Endothelial cell of umbilical vein (primary cell): Measurements from ENCODE around the gene CMTR1. TPM values are rescaled to one million over a fixed set of nuclear protein-coding genes. Genes with fewer than 3 reads are reported as not detected.

Source experiments
- BruUV-seq: library from RNA; stranded (reverse); fragments of 400-500 nt; replicated peaks from 2 replicates; lab custom pipeline; 2021; lab: Mats Ljungman, UMichigan
- CTCF ChIA-PET: fragments of 300-600, 350-600 bp; sonication (Branson Sonifier 250); formaldehyde crosslinking; loops from one replicate; lab custom pipeline; 2021; ENCODE audit warnings: antibody characterized with exemption, inconsistent platforms; lab: Charles Lee
- POLR2A ChIA-PET: fragments of 300-600, 350-600 bp; sonication (Branson Sonifier 250); formaldehyde crosslinking; loops from one replicate; lab custom pipeline; 2021; ENCODE audit warnings: antibody characterized with exemption, inconsistent platforms; lab: Charles Lee
- DNase-seq: peaks from one replicate; pipeline ENCODE4 v3.0.0-alpha.2; 2011; ENCODE audit warnings: low read depth, low spot score
- FAIRE-seq: peaks from 2 replicates; lab custom pipeline; 2011; peaks lifted over from hg19 to GRCh38; lab: Jason Lieb, UNC
- H2AFZ ChIP-seq: 2 replicates; pipeline ENCODE4 v1.6.0; 2012; ENCODE audit warnings: low read depth, low read length, control low read depth, inconsistent platforms
- H3K27ac ChIP-seq: 2 replicates; pipeline ENCODE4 v1.5.1; 2011; ENCODE audit warnings: low read depth, mild to moderate bottlenecking, control low read depth, low read length, moderate library complexity; ENCODE audit not compliant: insufficient read depth
- H3K27me3 ChIP-seq, 2 experiments: 2 replicates each; pipeline versions ENCODE4 v1.6.0 to v1.6.1; 2011; ENCODE audit warnings: low read length in 2 of 2, mixed read lengths in 1 of 2; ENCODE audit not compliant: control insufficient read depth in 2 of 2, insufficient read depth in 2 of 2
- H3K36me3 ChIP-seq, 2 experiments: 2 replicates in 1 of 2; 3 replicates in 1 of 2; pipeline ENCODE4 v1.5.1; 2011; ENCODE audit warnings: low read length in 2 of 2, mild to moderate bottlenecking in 1 of 2, moderate library complexity in 1 of 2; ENCODE audit not compliant: control insufficient read depth in 2 of 2, insufficient read depth in 2 of 2; ENCODE audit errors: extremely low read depth in 1 of 2
- H3K4me1 ChIP-seq: 3 replicates; pipeline ENCODE4 v1.5.1; 2011; ENCODE audit warnings: mild to moderate bottlenecking, low read length; ENCODE audit not compliant: control insufficient read depth, insufficient read depth; ENCODE audit errors: extremely low read depth
- H3K4me2 ChIP-seq: 2 replicates; pipeline ENCODE4 v1.6.1; 2011; ENCODE audit warnings: low read length, control low read depth, mixed read lengths; ENCODE audit not compliant: insufficient read depth
- H3K4me3 ChIP-seq, 3 experiments: fragments of 200-600 bp in 1 of 3; sonication (generic), shearing (Covaris generic) in 1 of 3; replicated peaks in 1 of 3; 2 replicates each; pipeline ENCODE4 v1.5.1; 2011 to 2016; ENCODE audit warnings: control low read depth in 3 of 3, low read length in 3 of 3, mild to moderate bottlenecking in 2 of 3, inconsistent platforms in 1 of 3, low read depth in 1 of 3, moderate library complexity in 1 of 3; ENCODE audit not compliant: insufficient read depth in 1 of 3
- H3K79me2 ChIP-seq: 2 replicates; pipeline ENCODE4 v1.6.0; 2012; ENCODE audit warnings: low read length, inconsistent platforms; ENCODE audit not compliant: control insufficient read depth, insufficient read depth
- H3K9ac ChIP-seq: replicated peaks from 2 replicates; pipeline ENCODE3; 2011; ENCODE audit warnings: low read length, control low read depth; ENCODE audit not compliant: insufficient read depth; ENCODE audit errors: extremely low read depth
- H3K9me1 ChIP-seq: replicated peaks from 3 replicates; pipeline ENCODE4 v1.6.0; 2011; ENCODE audit warnings: mild to moderate bottlenecking, low read length; ENCODE audit not compliant: control insufficient read depth, insufficient read depth; ENCODE audit errors: extremely low read depth
- H3K9me3 ChIP-seq: replicated peaks from 2 replicates; pipeline ENCODE4 v1.5.1; 2012; ENCODE audit warnings: low read length, inconsistent platforms; ENCODE audit not compliant: control insufficient read depth, insufficient read depth
- H4K20me1 ChIP-seq: replicated peaks from 2 replicates; pipeline ENCODE3; 2011; ENCODE audit warnings: mild to moderate bottlenecking, low read length; ENCODE audit not compliant: control insufficient read depth, insufficient read depth; ENCODE audit errors: extremely low read depth
- CTCF ChIP-seq, 2 donors: IDR thresholded peaks; 1 replicate in 1 of 2; 2 replicates in 1 of 2; pipeline ENCODE4 v1.5.1; 2011; ENCODE audit warnings: low read length in 2 of 2, mild to moderate bottlenecking in 2 of 2, moderate library complexity in 2 of 2, control low read depth in 1 of 2, inconsistent platforms in 1 of 2, low read depth in 1 of 2; ENCODE audit not compliant: insufficient read depth in 1 of 2; ENCODE audit errors: extremely low read depth in 1 of 2
- EZH2 ChIP-seq: IDR thresholded peaks from 2 replicates; pipeline ENCODE4 v1.6.1; 2012; ENCODE audit warnings: borderline replicate concordance, low read depth, mild to moderate bottlenecking, moderate library complexity, low read length, inconsistent platforms; ENCODE audit not compliant: severe bottlenecking
- FOS ChIP-seq: IDR thresholded peaks from 2 replicates; pipeline ENCODE4 v1.6.1; 2011; ENCODE audit warnings: mild to moderate bottlenecking, low read length, moderate library complexity, borderline replicate concordance; ENCODE audit not compliant: insufficient read depth
- GATA2 ChIP-seq: IDR thresholded peaks from 2 replicates; pipeline ENCODE4 v1.7.0; 2011; ENCODE audit warnings: low read depth, mild to moderate bottlenecking, moderate library complexity, mixed read lengths, low read length; ENCODE audit not compliant: insufficient read length, insufficient read depth
- JUN ChIP-seq: IDR thresholded peaks from 2 replicates; pipeline ENCODE4 v1.6.1; 2011; ENCODE audit warnings: borderline replicate concordance, low read depth; ENCODE audit not compliant: insufficient read length, insufficient read depth
- MAX ChIP-seq: IDR thresholded peaks from 2 replicates; pipeline ENCODE4 v1.6.1; 2011; ENCODE audit not compliant: insufficient read depth, insufficient read length
- MYC ChIP-seq: IDR thresholded peaks from one replicate; pipeline ENCODE4 v1.6.1; 2011; ENCODE audit warnings: mild to moderate bottlenecking, low read depth, low read length
- POLR2A ChIP-seq: IDR thresholded peaks from 2 replicates; pipeline ENCODE4 v1.6.1; 2012; ENCODE audit warnings: low read depth, mild to moderate bottlenecking, control low read depth, low read length
- POLR2AphosphoS5 ChIP-seq: IDR thresholded peaks from 2 replicates; pipeline ENCODE4 v1.6.1; 2012; ENCODE audit warnings: low read depth, mild to moderate bottlenecking, control low read depth, low read length, moderate library complexity; ENCODE audit not compliant: insufficient read depth
- dilution Hi-C: fragments of 300-500 bp; cut with MboI; formaldehyde crosslinking; loops from one replicate; pipeline ENCODE4 v1.15.0; 2019; ENCODE audit warnings: low sequenced_read_pairs; ENCODE audit not compliant: extremely low pct_ligation_motif_present
- intact Hi-C: fragments of 100-400 bp; cut with micrococcal nuclease; formaldehyde crosslinking; loops from one replicate; pipeline ENCODE4 v1.10.0; 2022
- polyA plus RNA-seq, 4 experiments: library from polyadenylated mRNA; depleted of rRNA in 3 of 4; stranded (reverse) in 3 of 4; unstranded in 1 of 4; fragments of >200 nt; gene quantifications; 2 replicates each; pipeline versions ENCODE4 v1.2.1 to v1.2.3, GENCODE V29; 2011 to 2012; ENCODE audit warnings: missing spikeins in 1 of 4
- total RNA-seq: library from RNA; stranded (reverse); gene quantifications from 2 replicates; pipeline ENCODE4 v1.2.3, GENCODE V29; 2021

The CMTR1 gene
- total and polyA plus RNA-seq, 2 donors (not counting 3 experiments of a cell fraction or from before 2014, with no cell fraction given), result 19.5 to 38.0 TPM

- Histone ChIP-seq H3K27me3 (no peaks in the 10 kb centered on the region), H3K4me3 (no peak overlapping the region), H3K9me3 (no peaks in the 10 kb centered on the region), H3K36me3 (peaks cover 0 to 8% of the 10 kb centered on the region in 2 experiments), H4K20me1 (no peaks in the 10 kb centered on the region), H3K27ac (no peak overlapping the region), H3K79me2 (no peaks in the 10 kb centered on the region), H3K4me1 (no peaks in the 10 kb centered on the region), H3K9me1 (no peaks in the 10 kb centered on the region), H2AFZ (no peak overlapping the region), H3K9ac (no peak overlapping the region), H3K4me2 (no peak overlapping the region)
- FAIRE-seq, result no peak
- ChIA-PET CTCF (interaction anchor here (1.3 to 1.7 kb wide), 2 partner anchors 11 to 14 kb away, joined by 3 to 4 read pairs; no protein-coding TSS in a partner anchor), POLR2A (no interaction called here)
- no peak for TF ChIP-seq JUN
- TF ChIP-seq CTCF (IDR thresholded peaks at IDR 0.05; ENCODE audit: extremely low read depth in 1 of 2, insufficient read depth in 1 of 2, low read depth in 1 of 2, low read length in 2 of 2), result no peak
- no peak for TF ChIP-seq POLR2A
- TF ChIP-seq EZH2, result no peak
- no peak for TF ChIP-seq GATA2
- TF ChIP-seq POLR2AphosphoS5, result no peak
- no peak for TF ChIP-seq MAX
- TF ChIP-seq FOS, result no peak
- TF ChIP-seq MYC, result no peak
- intact Hi-C loops (no loop called here), dilution Hi-C loops (no loop called here)
- no TSS peak for BruUV-seq
- no peak for DNase-seq
Measured at GRCh38 chr6:37396571-37397180, 36.3 kb upstream of the CMTR1 start.
